GM23248 (cell line): ENCODE results near the gene NINJ1. TPM values are rescaled to one million over a fixed set of nuclear protein-coding genes. Genes with fewer than 3 reads are reported as not detected.

ENCODE experiments used
- DNase-seq: peaks from one replicate; pipeline ENCODE4 v3.0.0-alpha.2; 2015
- H2AFZ ChIP-seq: fragments of 200-600 bp; sonication (generic); 2 replicates; pipeline ENCODE4 v1.6.1; 2016; ENCODE audit warnings: antibody characterized with exemption
- H3F3A ChIP-seq: fragments of 200-600 bp; sonication (generic); 2 replicates; pipeline ENCODE4 v1.6.1; 2016; ENCODE audit warnings: mild to moderate bottlenecking, antibody characterized with exemption, mixed run types; ENCODE audit not compliant: insufficient read depth
- H3K27ac ChIP-seq: fragments of 200-600 bp; sonication (generic); 2 replicates; pipeline ENCODE4 v1.5.1; 2016; ENCODE audit warnings: mild to moderate bottlenecking
- H3K27me3 ChIP-seq: fragments of 200-600 bp; sonication (generic); replicated peaks from 2 replicates; pipeline ENCODE4 v1.6.1; 2016; ENCODE audit warnings: mild to moderate bottlenecking; ENCODE audit not compliant: insufficient read depth
- H3K36me3 ChIP-seq: fragments of 200-600 bp; sonication (generic); 2 replicates; pipeline ENCODE4 v1.6.1; 2016; ENCODE audit warnings: low read depth, mild to moderate bottlenecking
- H3K4me1 ChIP-seq: fragments of 200-600 bp; sonication (generic); 2 replicates; pipeline ENCODE4 v1.6.1; 2016; ENCODE audit warnings: mild to moderate bottlenecking; ENCODE audit not compliant: insufficient read depth
- H3K4me2 ChIP-seq: fragments of 200-600 bp; sonication (generic); one replicate; pipeline ENCODE4 v1.6.1; 2016; ENCODE audit warnings: mild to moderate bottlenecking; ENCODE audit not compliant: unreplicated experiment
- H3K4me3 ChIP-seq: fragments of 200-600 bp; sonication (generic); 2 replicates; pipeline ENCODE4 v1.5.1; 2016; ENCODE audit warnings: mild to moderate bottlenecking
- H3K79me2 ChIP-seq: fragments of 200-600 bp; sonication (generic); 2 replicates; pipeline ENCODE4 v1.6.1; 2016; ENCODE audit warnings: mild to moderate bottlenecking; ENCODE audit not compliant: insufficient read depth
- H3K9ac ChIP-seq: fragments of 200-600 bp; sonication (generic); 2 replicates; pipeline ENCODE4 v1.6.1; 2016; ENCODE audit warnings: mild to moderate bottlenecking
- H3K9me2 ChIP-seq: fragments of 200-600 bp; sonication (generic); 2 replicates; pipeline ENCODE4 v1.6.1; 2016; ENCODE audit warnings: mixed run types, mild to moderate bottlenecking, moderate library complexity; ENCODE audit not compliant: insufficient read depth
- H3K9me3 ChIP-seq: fragments of 200-600 bp; sonication (generic); one replicate; pipeline ENCODE4 v1.6.1; 2017; ENCODE audit warnings: low read depth
- H4K20me1 ChIP-seq: fragments of 200-600 bp; sonication (generic); 2 replicates; pipeline ENCODE4 v1.6.0; 2016; ENCODE audit not compliant: insufficient read depth
- EZH2 ChIP-seq: fragments of 200-600 bp; sonication (generic); IDR thresholded peaks from 2 replicates; pipeline ENCODE4 v1.6.1; 2018; ENCODE audit warnings: antibody characterized with exemption, mild to moderate bottlenecking; ENCODE audit not compliant: insufficient read depth, poor library complexity, severe bottlenecking
- EZH2phosphoT487 ChIP-seq: fragments of 200-600 bp; sonication (generic); IDR thresholded peaks from 2 replicates; pipeline ENCODE4 v1.6.1; 2018; ENCODE audit warnings: antibody characterized with exemption, moderate library complexity, mild to moderate bottlenecking, low read depth; ENCODE audit not compliant: insufficient read depth
- WGBS, 2 experiments: methylation state at CpG; one replicate each; pipeline ENCODE4 v1.1.6; 2015 to 2017; ENCODE audit warnings: low lambda C conversion rate in 2 of 2, low coverage in 1 of 2; ENCODE audit errors: missing lambda C conversion rate in 2 of 2; 5-methylcytosine and 5-hydroxymethylcytosine counted together
- in situ Hi-C: fragments of 300-500 bp; cut with MboI; formaldehyde crosslinking; loops from 2 replicates; pipeline ENCODE4 v1.15.0; 2020
- polyA plus RNA-seq: library from polyadenylated mRNA; unstranded; fragments of >200 nt; fragmentation: Nextera tagmentation; extraction: Ambion mirVana; gene quantifications from 2 replicates; pipeline ENCODE4 v1.2.1, GENCODE V29; 2016
- total RNA-seq: library from RNA; depleted of rRNA; stranded (reverse); fragments of >200 nt; shearing (Covaris generic); gene quantifications from 2 replicates; pipeline ENCODE4 v1.2.3, GENCODE V29; 2014

The NINJ1 gene
- total and polyA plus RNA-seq, 2 experiments from 2014 or later = 24.9 to 44.2 TPM

DNA sequence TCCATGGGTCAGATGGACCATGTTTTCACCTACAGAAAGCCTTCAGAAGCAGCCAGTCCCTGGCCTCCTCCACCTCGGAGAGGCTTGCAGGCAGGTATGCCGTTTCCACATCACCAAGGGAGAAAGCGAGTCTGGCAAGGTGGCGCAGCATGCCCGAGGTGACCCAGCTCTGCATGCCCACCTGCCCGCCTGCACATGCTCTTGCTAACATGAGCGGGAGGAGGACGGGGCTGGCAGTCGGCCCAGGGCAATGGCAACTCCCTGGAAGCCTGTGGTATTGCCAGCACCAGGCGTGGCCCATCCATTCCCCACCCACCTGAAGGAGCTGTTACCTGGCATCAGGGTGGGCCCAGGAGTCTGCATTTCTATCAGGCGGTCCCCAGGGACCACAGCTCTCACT, 3.3 kb upstream of the NINJ1 start:
- Histone ChIP-seq H3K4me1 (peaks cover 9% of the 10 kb centered on the region), H3K9ac (no peak overlapping the region), H3K27ac (no peak overlapping the region), H3K4me2 (no peak overlapping the region), H4K20me1 (no peaks in the 10 kb centered on the region), H3F3A (no peaks in the 10 kb centered on the region), H3K36me3 (no peaks in the 10 kb centered on the region), H2AFZ (no peak overlapping the region), H3K79me2 (no peaks in the 10 kb centered on the region), H3K27me3 (no peaks in the 10 kb centered on the region), H3K9me2 (no peaks in the 10 kb centered on the region), H3K4me3 (no peak overlapping the region), H3K9me3 (no peaks in the 10 kb centered on the region)
- WGBS, 2 experiments = 78 to 87% methylated on average over 11 of the region's 11 CpGs
- DNase-seq = no peak
- TF ChIP-seq EZH2phosphoT487 (no peak), EZH2 (no peak)
- in situ Hi-C loops = no loop called here

DNA sequence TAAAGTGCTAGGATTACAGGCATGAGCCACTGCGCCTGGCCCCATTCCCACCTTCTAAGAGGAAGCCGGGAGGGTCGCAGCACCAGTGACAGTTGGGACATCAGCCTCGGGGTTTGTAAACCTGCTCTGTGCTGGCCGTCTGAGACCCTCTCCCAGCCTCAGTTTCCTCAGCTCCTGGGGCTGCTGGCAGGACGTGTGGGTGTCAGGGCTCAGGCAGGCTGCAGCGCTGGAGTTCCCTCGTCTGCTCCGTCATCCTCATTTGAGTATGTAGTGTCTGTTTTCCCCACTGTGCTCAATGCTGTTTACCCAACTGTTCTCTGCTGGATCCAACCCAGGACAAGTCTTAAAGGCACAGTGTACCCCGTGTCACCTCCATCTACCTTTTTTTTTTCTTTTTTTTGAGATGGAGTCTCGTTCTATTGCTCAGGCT, 2.0 kb upstream of the NINJ1 start:
- 45 to 47% methylated on average over 11 of the region's 11 CpGs for WGBS, 2 experiments
- in situ Hi-C loops = no loop called here
- no peak overlapping the region for H2AFZ ChIP-seq
- H3K27me3 ChIP-seq = no peaks in the 10 kb centered on the region
- no peak overlapping the region for H3K9ac ChIP-seq
- DNase-seq = peak; percentile 71
- H3K9me2 ChIP-seq = no peaks in the 10 kb centered on the region
- no peaks in the 10 kb centered on the region for H3F3A ChIP-seq
- no peaks in the 10 kb centered on the region for H3K9me3 ChIP-seq
- no peak overlapping the region for H3K27ac ChIP-seq
- 0 out of 2 replicates have a peak, but pooled peaks cover 9% of the 10 kb centered on the region for H3K79me2 ChIP-seq
- H3K4me3 ChIP-seq = no peak overlapping the region
- no peaks in the 10 kb centered on the region for H3K36me3 ChIP-seq
- no peak overlapping the region for H3K4me2 ChIP-seq
- H4K20me1 ChIP-seq = no peaks in the 10 kb centered on the region
- H3K4me1 ChIP-seq = peaks cover 13% of the 10 kb centered on the region
- TF ChIP-seq EZH2 = no peak
- TF ChIP-seq EZH2phosphoT487 = no peak

DNA sequence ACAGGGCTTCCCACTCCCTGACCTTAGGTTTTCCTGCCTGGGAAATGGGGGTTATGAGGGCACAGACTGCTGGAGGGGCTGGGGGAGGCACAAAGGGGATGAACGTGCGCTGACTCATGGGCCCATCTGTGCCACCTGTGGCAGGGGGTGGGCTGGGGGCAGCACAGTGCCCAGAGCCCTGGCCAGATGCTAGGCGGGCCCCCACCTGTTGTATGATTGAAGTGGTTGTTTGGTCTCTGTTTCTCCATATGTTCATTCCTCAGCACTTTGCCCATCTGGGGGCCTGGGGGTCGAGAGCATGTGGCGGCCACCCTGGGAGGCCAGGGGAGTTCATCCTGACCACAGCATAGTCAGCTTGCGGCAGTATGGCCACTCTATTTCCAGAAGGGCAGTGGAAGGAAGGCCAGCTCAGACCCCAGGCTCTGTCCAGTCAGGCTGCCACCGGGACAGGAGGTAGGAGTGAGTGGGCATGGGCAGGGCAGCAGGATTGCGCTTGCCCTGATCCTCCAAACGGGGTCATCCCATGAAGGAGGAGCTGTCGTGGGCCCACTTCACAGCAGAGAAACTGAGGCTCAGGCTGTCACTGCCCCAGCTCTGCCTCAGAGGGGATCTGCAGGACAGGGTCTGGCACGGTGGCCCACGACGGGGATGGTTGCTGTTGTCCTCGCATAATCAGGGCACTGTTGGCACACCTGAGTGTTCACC, 841 bp upstream of the NINJ1 start:
- Histone ChIP-seq H3K9me2 (no peaks in the 10 kb centered on the region), H3K4me1 (peaks cover 13% of the 10 kb centered on the region), H3K27ac (peak overlapping the region; percentile 62), H4K20me1 (no peaks in the 10 kb centered on the region), H3K9me3 (no peaks in the 10 kb centered on the region), H3K4me2 (peak overlapping the region; percentile 93), H3F3A (no peaks in the 10 kb centered on the region), H3K36me3 (no peaks in the 10 kb centered on the region), H3K4me3 (peak overlapping the region; percentile 95), H3K9ac (peak overlapping the region; percentile 97), H2AFZ (peak overlapping the region; percentile 96), H3K79me2 (0 out of 2 replicates have a peak, but pooled peaks cover 9% of the 10 kb centered on the region), H3K27me3 (no peaks in the 10 kb centered on the region)
- in situ Hi-C loops = no loop called here
- TF ChIP-seq EZH2 = no peak
- no peak for TF ChIP-seq EZH2phosphoT487
- 64 to 77% methylated on average over 11 to 14 of the region's 14 CpGs for WGBS, 2 experiments
- DNase-seq = no peak

DNA sequence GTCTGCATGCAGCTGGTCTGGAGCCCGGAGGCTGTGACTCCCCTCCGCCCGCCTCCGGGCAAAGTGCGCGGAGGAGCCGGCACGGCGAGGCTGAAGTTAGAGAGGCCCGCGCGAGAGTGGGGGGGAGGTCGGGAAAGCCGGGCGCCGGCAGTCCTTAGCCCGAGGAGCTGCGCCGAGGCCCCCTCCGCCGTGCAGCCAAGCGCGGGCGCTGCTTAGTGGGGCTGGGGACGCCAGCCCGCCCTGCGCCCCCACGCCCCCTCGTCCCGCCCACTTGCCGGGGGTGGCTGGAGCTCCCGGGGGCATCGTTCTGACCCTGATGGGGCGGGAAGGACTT, 403 bp downstream of the NINJ1 start:
- H3K9ac ChIP-seq = peak overlapping the region; percentile 97
- peak overlapping the region; percentile 95 for H3K4me3 ChIP-seq
- H3K9me3 ChIP-seq = no peaks in the 10 kb centered on the region
- H3K36me3 ChIP-seq = no peaks in the 10 kb centered on the region
- peak overlapping the region; percentile 93 for H3K4me2 ChIP-seq
- in situ Hi-C loops = no loop called here
- H2AFZ ChIP-seq = peak overlapping the region; percentile 96
- peak; percentile 96 for DNase-seq
- 1 to 2% methylated on average over 29 to 33 of the region's 34 CpGs for WGBS, 2 experiments
- no peaks in the 10 kb centered on the region for H3K9me2 ChIP-seq
- peak overlapping the region; percentile 62 for H3K27ac ChIP-seq
- no peaks in the 10 kb centered on the region for H3K27me3 ChIP-seq
- 0 out of 2 replicates have a peak, but pooled peaks cover 9% of the 10 kb centered on the region for H3K79me2 ChIP-seq
- no peaks in the 10 kb centered on the region for H3F3A ChIP-seq
- no peaks in the 10 kb centered on the region for H4K20me1 ChIP-seq
- peaks cover 13% of the 10 kb centered on the region for H3K4me1 ChIP-seq
- no peak for TF ChIP-seq EZH2phosphoT487
- no peak for TF ChIP-seq EZH2
